Epithelial cell of proximal tubule (primary cell): ENCODE measurements around the gene SLU7. TPM values are rescaled to one million over a fixed set of nuclear protein-coding genes. Genes with fewer than 3 reads are reported as not detected.
"Not testable (repeated sequence)": the region's sequence is repeated elsewhere in the genome, so short reads cannot be mapped to it uniquely, and the experiment has no call there.

Experiments used
- DNase-seq: peaks from one replicate; pipeline ENCODE4 v3.0.0-alpha.2; 2011; ENCODE audit warnings: low read depth
- H3K4me3 ChIP-seq: 2 replicates; pipeline ENCODE4 v1.5.1; 2011; ENCODE audit warnings: low read depth, mild to moderate bottlenecking, low read length
- total RNA-seq: library from RNA; depleted of rRNA; stranded (reverse); fragments of >200 nt; gene quantifications from 2 replicates; pipeline ENCODE4 v1.2.3, GENCODE V29; 2015
- TF ChIP-seq, protein P1 (sequence below): conservative IDR thresholded peaks from 2 replicates; pipeline ENCODE4 v1.5.1; 2012; ENCODE audit warnings: low read depth, mild to moderate bottlenecking, low read length

SLU7 gene
- total RNA-seq, 1 donor from 2014 or later: 59.0 TPM

DNA sequence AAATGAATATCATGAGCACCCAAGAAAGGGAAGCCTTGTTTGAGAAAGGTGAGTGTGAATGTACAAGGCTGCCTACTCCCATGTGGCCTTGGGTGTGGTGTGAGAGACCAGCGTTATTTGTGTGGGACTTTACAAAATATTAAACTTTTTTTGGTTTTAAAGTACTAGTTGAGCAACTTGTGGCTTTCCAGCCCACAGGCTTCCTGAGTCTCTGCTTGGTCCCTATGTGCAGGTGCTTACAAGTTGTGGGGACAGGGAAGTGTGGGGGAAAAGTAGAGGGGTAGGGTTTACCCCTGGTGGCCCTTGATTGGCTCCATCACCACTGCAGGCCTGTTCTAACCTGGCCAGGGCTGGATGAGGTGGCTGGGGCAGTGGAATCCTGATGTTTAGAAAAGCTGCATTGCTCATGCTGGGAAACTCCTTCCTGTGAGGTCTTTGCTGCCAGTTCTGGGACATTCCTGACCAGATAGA is 22.5 kb upstream of the SLU7 start:
- no peak for DNase-seq
- TF ChIP-seq, protein P1, sequence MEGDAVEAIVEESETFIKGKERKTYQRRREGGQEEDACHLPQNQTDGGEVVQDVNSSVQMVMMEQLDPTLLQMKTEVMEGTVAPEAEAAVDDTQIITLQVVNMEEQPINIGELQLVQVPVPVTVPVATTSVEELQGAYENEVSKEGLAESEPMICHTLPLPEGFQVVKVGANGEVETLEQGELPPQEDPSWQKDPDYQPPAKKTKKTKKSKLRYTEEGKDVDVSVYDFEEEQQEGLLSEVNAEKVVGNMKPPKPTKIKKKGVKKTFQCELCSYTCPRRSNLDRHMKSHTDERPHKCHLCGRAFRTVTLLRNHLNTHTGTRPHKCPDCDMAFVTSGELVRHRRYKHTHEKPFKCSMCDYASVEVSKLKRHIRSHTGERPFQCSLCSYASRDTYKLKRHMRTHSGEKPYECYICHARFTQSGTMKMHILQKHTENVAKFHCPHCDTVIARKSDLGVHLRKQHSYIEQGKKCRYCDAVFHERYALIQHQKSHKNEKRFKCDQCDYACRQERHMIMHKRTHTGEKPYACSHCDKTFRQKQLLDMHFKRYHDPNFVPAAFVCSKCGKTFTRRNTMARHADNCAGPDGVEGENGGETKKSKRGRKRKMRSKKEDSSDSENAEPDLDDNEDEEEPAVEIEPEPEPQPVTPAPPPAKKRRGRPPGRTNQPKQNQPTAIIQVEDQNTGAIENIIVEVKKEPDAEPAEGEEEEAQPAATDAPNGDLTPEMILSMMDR: no peak
- H3K4me3 ChIP-seq: no peak overlapping the region

DNA sequence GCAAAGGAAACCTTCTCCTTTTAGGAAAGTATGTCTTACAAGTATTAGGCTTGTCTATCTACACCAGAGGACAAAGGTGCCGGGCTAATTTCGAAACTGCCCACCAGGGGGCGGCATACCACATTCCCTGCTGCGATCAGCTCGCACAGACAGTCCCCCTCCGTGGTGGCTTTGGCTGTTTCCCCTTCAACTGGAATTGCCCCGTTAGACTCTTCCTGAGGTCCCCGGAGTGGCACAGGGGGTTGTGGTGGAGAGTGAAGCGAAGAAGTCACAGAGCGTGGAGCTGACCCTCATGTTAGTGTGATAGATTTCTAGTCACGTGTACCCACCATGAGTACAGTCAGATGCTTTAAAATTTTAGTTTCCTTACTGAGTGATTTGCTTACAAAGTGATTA is 20.3 kb upstream of the SLU7 start:
- TF ChIP-seq, protein P1: peak; percentile 95
- no peak for DNase-seq
- H3K4me3 ChIP-seq: peak overlapping the region; percentile 49

DNA sequence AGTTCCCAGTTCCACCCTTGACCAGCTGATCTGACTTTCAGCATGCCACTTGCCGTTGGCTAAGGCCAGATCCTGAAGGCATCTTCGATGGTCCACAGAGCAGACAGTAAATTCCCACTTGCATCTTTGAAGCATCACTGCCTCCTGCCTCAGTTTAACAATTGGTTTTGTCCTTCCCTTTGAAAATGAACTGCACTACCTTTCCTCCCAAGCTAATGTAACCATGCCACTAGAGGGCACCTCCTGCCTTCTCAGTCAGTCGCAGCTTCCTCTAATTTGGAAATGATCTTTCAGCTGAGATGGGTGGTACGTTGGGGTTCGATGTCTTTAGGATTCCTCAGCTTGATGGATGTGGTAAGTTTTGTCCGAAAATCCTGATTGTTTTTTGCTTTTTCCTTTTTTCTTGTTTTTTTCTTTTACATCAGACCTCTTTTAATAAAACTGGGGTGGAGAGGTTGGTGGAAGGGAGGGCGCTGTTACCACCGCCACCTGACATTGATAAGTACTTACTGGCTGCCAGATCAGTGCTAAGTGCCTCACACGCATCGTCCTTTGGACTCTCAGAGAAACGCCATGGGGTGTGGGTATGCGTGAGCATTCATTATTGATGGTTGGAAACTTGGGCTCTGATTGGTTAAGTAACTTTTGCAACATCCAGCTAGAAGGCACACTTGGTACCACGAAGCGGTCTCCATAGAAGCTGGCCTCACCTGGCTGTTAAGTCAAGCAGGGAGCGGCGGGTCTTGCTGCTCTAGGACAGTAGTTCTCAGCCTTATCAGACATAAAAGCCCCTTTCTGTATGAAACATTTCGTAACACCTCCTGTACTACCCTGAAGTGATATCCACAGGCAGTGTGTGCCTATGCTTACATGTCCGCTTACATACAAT is 19.7 kb upstream of the SLU7 start:
- TF ChIP-seq, protein P1: peak; percentile 92
- peak overlapping the region; percentile 49 for H3K4me3 ChIP-seq
- DNase-seq: no peak

DNA sequence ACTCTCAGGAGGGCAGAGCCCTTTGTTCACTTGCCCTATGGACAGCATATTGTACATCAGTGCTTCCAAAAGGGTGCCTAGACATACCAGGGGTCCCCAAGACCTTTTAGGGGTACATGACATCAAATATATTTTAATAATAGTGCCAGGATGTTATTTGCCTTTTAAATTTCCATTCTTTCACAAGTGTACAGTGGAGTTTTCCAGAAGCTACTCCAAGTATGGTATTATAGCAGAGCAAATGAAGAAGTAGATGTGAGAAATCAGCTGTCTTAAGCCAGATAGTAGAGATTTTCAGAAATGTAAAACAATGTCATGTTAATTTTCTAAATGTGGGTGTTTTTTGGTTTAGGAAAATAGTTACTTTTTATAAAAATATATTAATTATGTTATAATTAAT is 18.4 kb upstream of the SLU7 start:
- TF ChIP-seq, protein P1: no peak
- no peak overlapping the region for H3K4me3 ChIP-seq
- no peak for DNase-seq

DNA sequence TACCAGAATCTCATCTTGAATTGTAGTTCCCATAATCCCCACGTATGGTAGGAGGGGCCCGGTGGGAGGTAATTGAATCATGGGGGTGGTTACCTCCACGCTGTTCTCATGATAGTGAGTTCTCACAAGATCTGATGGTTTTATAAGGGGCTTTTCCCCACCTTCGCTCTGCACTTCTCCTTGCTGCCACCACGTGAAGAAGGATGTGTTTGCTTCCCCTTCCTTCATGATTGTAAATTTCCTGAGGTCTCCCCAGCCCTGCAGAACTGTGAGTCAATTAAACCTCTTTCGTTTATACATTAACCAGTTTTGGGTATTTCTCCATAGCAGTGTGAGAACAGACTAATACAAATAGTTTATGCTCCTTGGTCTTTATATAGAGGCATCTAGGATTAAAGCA is 17.8 kb upstream of the SLU7 start:
- not testable (repeated sequence) for DNase-seq, H3K4me3 ChIP-seq

DNA sequence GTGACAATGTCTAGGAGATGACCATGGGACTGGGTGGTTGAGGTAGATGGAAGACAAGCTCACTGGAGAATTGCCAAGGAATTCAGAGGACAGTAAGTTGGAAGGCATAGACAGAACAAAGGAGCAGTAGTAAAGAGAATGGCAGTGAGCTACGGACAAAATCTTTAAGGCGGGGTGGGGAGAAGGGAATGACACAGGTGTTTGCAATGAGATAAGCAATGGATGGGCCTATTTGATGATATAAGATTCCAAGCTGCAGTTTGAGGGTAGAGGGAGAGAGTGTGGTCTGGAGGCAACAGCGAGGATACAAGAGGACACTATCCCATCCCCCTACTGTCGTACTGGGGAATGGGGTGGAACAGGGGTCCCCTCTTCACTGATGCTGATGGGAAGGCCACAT is 17.1 kb upstream of the SLU7 start:
- no peak overlapping the region for H3K4me3 ChIP-seq
- DNase-seq: no peak
- TF ChIP-seq, protein P1: no peak

DNA sequence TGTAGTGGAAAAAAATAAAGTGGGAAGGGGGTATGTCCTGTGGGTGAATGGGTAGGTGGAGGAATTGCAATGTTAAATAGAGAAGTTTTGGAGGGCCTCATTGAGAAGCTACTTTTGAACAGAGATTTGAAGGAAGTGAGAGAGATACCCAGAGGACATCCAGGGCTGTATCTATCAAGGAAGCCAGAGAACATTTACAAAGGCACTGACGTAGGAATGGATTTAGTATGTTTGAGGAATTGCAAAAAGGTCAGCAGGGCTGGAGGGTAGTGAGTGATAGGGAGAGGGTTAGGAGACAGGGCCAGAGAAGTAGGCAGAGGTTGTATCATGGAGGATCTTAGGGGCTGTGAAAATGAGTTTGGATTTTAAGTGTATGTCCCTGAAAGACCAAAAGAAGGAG is 16.7 kb upstream of the SLU7 start:
- DNase-seq: no peak
- TF ChIP-seq, protein P1: no peak

More for the DNA sequence above, 16.7 kb upstream of the SLU7 start:
- no peak overlapping the region for H3K4me3 ChIP-seq
